Prostate gland (tissue), 2 donors: Measurements from ENCODE around the gene TLCD4. TPM values are rescaled to one million over a fixed set of nuclear protein-coding genes. Genes with fewer than 3 reads are reported as not detected.

Experiments
- DNase-seq: peaks from one replicate; pipeline ENCODE4 v3.0.0-alpha.2; 2019; ENCODE audit warnings: low spot score
- H3K27ac ChIP-seq, 2 donors: fragments of 200-600 bp; sonication (generic); 2 replicates each; pipeline ENCODE4 v1.5.1; 2017 to 2019
- H3K27me3 ChIP-seq: fragments of 200-600 bp; sonication (generic); replicated peaks from 2 replicates; pipeline ENCODE4 v1.5.1; 2019; ENCODE audit not compliant: insufficient read depth
- H3K36me3 ChIP-seq, 2 donors: fragments of 200-600 bp; sonication (generic); 1 replicate in 1 of 2; 2 replicates in 1 of 2; pipeline versions ENCODE4 v1.5.1 to v1.8.1; 2017 to 2019
- H3K4me1 ChIP-seq: fragments of 200-600 bp; sonication (generic); replicated peaks from 2 replicates; pipeline ENCODE4 v1.5.1; 2019
- H3K4me3 ChIP-seq, 2 donors: fragments of 200-600 bp; sonication (generic); 2 replicates each; pipeline ENCODE4 v1.5.1; 2017 to 2019
- H3K9me3 ChIP-seq: fragments of 200-600 bp; sonication (generic); 2 replicates; pipeline ENCODE4 v1.5.1; 2017
- POLR2A ChIP-seq: fragments of 450-650 bp; IDR thresholded peaks from one replicate; pipeline ENCODE4 v1.6.1; 2016; ENCODE audit warnings: antibody characterized with exemption, mild to moderate bottlenecking
- POLR2AphosphoS5 ChIP-seq: sonication (generic); formaldehyde crosslinking; IDR thresholded peaks from one replicate; pipeline ENCODE4 v1.6.1; 2017; ENCODE audit warnings: antibody characterized with exemption
- WGBS: methylation state at CpG from one replicate; pipeline ENCODE4 v1.1.5; 2018; 5-methylcytosine and 5-hydroxymethylcytosine counted together
- intact Hi-C: fragments of 100-400 bp; cut with DNase I; formaldehyde crosslinking; loops from one replicate; pipeline ENCODE4 v1.14.2; 2022
- total RNA-seq, 2 donors: library from RNA; depleted of rRNA; stranded (reverse); fragments of >200 nt; gene quantifications; one replicate each; pipeline ENCODE4 v1.1.0, GENCODE V29; 2016
- TF ChIP-seq, protein P1 (sequence below), 4 experiments: fragments of 200-600 bp in 2 of 4; fragments of 450-650 bp in 2 of 4; sonication (generic) in 2 of 4; IDR thresholded peaks; 1 replicate in 3 of 4; 2 replicates in 1 of 4; pipeline ENCODE4 v1.5.1; 2016 to 2019; ENCODE audit warnings: antibody characterized with exemption in 4 of 4, mild to moderate bottlenecking in 2 of 4, moderate library complexity in 2 of 4

The TLCD4 gene
- total RNA-seq, 2 donors from 2014 or later: 6.5 to 7.6 TPM

DNA sequence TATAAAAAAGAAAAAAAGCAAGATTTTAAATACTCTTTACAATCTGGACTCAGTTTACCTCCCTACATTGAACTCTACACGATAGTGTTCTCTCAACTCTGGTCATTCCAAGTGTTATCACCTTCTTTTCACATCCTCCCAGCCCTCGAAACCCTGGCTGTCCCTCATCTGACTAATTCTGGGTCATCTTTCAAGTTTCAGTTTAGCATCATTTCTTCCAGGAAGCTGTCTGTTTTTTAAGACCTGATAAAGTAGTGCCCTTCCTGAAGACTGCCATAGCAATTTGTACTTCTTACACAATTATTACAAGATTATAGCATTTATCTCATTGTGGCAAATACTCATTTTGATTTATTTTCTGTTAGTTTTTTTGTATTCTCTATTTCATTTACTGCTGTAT lies 45.6 kb upstream of the TLCD4 start:
- Histone ChIP-seq H3K36me3 (no peaks in the 10 kb centered on the region), H3K9me3 (no peaks in the 10 kb centered on the region), H3K27ac (peak overlapping the region in 1 of 2 donors; percentile 92), H3K4me1 (no peaks in the 10 kb centered on the region), H3K4me3 (peak overlapping the region in 1 of 2 donors; percentile 68), H3K27me3 (no peaks in the 10 kb centered on the region)
- intact Hi-C loops: no loop called here
- 85% methylated on average over 2 of the region's 2 CpGs for WGBS
- TF ChIP-seq, protein P1, sequence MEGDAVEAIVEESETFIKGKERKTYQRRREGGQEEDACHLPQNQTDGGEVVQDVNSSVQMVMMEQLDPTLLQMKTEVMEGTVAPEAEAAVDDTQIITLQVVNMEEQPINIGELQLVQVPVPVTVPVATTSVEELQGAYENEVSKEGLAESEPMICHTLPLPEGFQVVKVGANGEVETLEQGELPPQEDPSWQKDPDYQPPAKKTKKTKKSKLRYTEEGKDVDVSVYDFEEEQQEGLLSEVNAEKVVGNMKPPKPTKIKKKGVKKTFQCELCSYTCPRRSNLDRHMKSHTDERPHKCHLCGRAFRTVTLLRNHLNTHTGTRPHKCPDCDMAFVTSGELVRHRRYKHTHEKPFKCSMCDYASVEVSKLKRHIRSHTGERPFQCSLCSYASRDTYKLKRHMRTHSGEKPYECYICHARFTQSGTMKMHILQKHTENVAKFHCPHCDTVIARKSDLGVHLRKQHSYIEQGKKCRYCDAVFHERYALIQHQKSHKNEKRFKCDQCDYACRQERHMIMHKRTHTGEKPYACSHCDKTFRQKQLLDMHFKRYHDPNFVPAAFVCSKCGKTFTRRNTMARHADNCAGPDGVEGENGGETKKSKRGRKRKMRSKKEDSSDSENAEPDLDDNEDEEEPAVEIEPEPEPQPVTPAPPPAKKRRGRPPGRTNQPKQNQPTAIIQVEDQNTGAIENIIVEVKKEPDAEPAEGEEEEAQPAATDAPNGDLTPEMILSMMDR (IDR thresholded peaks at IDR 0.05): no peak
- TF ChIP-seq POLR2AphosphoS5: no peak
- TF ChIP-seq POLR2A: no peak
- DNase-seq: no peak

DNA sequence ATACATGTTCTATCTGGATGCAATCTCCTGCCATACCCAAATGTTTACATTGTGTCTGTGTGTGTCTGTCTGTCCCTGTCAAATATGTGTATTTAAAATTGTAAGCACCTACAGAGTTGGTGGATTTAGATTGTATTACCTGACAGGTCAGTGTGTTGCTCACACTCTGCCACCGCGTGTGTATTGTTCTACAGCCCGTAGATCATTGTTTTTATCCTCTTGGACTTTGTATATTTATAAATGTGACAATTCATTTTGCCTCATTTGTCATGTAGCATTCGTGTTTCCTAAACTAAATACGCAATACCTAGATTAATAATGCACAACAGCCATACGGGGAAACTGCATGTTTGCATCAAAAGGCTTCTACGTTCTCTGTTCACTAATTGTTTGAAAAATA lies 45.0 kb upstream of the TLCD4 start:
- H3K4me3 ChIP-seq: peak overlapping the region; percentile 68 to 71
- no peaks in the 10 kb centered on the region for H3K36me3 ChIP-seq
- WGBS: 6% methylated on average over 7 of the region's 7 CpGs
- no peaks in the 10 kb centered on the region for H3K9me3 ChIP-seq
- intact Hi-C loops: loop anchor here (2.0 kb wide), 2 partner anchors 45 to 163 kb away; partner anchors contain the start of genes RWDD3 and TLCD4
- DNase-seq: no peak
- no peak for TF ChIP-seq POLR2AphosphoS5
- TF ChIP-seq, protein P1 (IDR thresholded peaks at IDR 0.05): no peak
- no peak for TF ChIP-seq POLR2A
- no peaks in the 10 kb centered on the region for H3K27me3 ChIP-seq
- peak overlapping the region; percentile 92 to 94 for H3K27ac ChIP-seq
- no peaks in the 10 kb centered on the region for H3K4me1 ChIP-seq

DNA sequence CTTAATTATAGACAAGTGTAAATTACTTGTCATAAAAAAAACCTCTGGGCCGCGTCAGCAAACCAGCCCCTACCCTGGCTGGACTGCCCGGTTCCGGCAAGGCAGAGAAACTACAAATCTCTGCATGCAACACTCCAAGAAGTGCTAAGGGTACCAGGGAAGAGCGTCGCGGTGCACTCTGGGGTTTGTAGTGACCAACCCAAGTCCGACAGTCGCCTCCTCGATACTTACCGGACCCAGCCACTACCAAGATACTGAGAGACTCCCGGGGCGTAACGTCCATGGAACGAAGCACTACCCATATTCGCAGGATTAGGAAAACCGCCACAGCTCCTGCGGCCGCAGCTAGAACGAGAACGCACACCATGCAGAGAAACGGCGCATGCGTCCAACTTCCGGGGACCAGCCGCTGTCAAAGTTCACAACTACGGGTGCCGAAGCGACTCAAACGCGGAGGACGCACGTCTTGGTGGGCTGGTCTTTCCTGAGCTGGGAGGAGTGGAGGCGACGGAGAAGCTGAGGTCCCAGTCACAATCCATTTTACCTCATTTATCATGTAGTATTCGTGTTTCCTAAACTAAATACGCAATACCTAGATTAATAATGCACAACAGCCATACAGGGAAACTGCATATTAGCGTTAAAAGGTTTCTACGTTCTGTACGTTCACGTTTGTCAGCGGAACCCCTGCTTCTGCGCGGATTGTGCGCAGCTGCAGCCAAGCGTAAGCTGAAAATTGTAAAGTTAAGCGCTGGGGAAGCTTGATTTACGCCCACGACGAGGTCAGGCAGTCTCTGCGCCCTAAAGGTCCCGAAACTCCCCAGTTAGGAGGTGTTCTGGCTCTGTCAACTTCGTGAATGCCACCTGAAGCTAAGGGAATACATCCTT lies 44.4 kb upstream of the TLCD4 start, which contains the start of gene ALG14:
Gene ALG14 (minus strand): TSS at position 420 of the 888 bp plus-strand sequence. CDS start 53 bp downstream, at position 367.
- Histone ChIP-seq H3K4me1 (no peaks in the 10 kb centered on the region), H3K27ac (peak within 1 kb of the TSS; percentile 92 to 94), H3K36me3 (no peaks in the 10 kb centered on the region), H3K4me3 (peak within 1 kb of the TSS; percentile 68 to 71), H3K9me3 (no peaks in the 10 kb centered on the region), H3K27me3 (no peaks in the 10 kb centered on the region)
- peak; percentile 93 for DNase-seq
- intact Hi-C loops: loop anchor here (2.0 kb wide), 2 partner anchors 44 to 162 kb away; partner anchors contain the start of genes RWDD3 and TLCD4
- peak; percentile 94 for TF ChIP-seq POLR2AphosphoS5
- peak; percentile 55 for TF ChIP-seq POLR2A
- TF ChIP-seq, protein P1 (IDR thresholded peaks at IDR 0.05): peak in 1 of 4 experiments; percentile 11
- WGBS: under 1% methylated on average over 53 of the region's 53 CpGs

DNA sequence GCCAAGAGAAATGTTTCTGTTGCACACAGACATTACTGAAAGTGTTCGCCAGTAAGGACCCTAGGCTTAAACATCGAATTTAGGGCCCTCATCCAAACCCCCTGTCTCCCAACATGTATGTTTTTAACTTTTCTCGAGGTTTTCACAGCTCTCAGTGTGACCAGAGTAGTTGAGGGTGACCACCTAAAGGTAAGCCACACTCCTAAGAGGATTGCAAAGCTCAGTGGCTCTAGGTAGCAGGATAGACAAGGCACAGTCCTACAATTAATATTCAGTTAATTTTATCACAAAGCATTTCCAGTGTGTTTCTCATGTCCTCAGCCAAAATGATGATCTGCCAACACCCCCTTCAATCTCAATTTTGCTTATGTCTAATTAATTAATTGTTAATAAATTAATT lies 43.7 kb upstream of the TLCD4 start:
- H3K27me3 ChIP-seq: no peaks in the 10 kb centered on the region
- H3K4me3 ChIP-seq: peak overlapping the region; percentile 68 to 71
- WGBS: 13% methylated on average over 3 of the region's 3 CpGs
- intact Hi-C loops: loop anchor here (2.0 kb wide), 2 partner anchors 43 to 161 kb away; partner anchors contain the start of genes RWDD3 and TLCD4
- no peaks in the 10 kb centered on the region for H3K36me3 ChIP-seq
- TF ChIP-seq, protein P1 (IDR thresholded peaks at IDR 0.05): no peak
- no peak for TF ChIP-seq POLR2A
- TF ChIP-seq POLR2AphosphoS5: no peak
- no peaks in the 10 kb centered on the region for H3K4me1 ChIP-seq
- H3K27ac ChIP-seq: peak overlapping the region; percentile 92 to 94
- DNase-seq: no peak
- no peaks in the 10 kb centered on the region for H3K9me3 ChIP-seq
